Tongue (tissue), 2 donors: Measurements from ENCODE around the gene PML. TPM values are rescaled to one million over a fixed set of nuclear protein-coding genes. Genes with fewer than 3 reads are reported as not detected.
A peak's percentile ranks its signal among the peaks of the same experiment; 100 is the strongest.
"Not testable (repeated sequence)": the region's sequence is repeated elsewhere in the genome, so short reads cannot be mapped to it uniquely, and the experiment has no call there.

Experiments used
- DNase-seq: peaks from one replicate; pipeline ENCODE4 v3.0.0-alpha.2; 2015
- total RNA-seq: library from RNA; depleted of rRNA; stranded (reverse); fragments of >200 nt; gene quantifications from one replicate; pipeline ENCODE4 v1.2.3, GENCODE V29; 2014

The PML gene
- total RNA-seq, 1 donor from 2014 or later: 46.2 TPM

GRCh38 chr15:73959012-73959581, 35.4 kb upstream of the PML start:
- peak; percentile 89 for DNase-seq

GRCh38 chr15:73959801-73960200, 34.7 kb upstream of the PML start:
- no peak for DNase-seq

- not testable (repeated sequence) for DNase-seq
These were observed 33.9 kb upstream of the PML start for GRCh38 chr15:73960472-73961070.

- no peak for DNase-seq
These were observed 32.1 kb upstream of the PML start for GRCh38 chr15:73962433-73962832.

- peak; percentile 87 for DNase-seq
These were observed 29.8 kb upstream of the PML start for GRCh38 chr15:73964736-73965093.

- no peak for DNase-seq
These were observed 29.3 kb upstream of the PML start for GRCh38 chr15:73965094-73965757.

GRCh38 chr15:73965758-73966113, 28.8 kb upstream of the PML start:
- DNase-seq: peak; percentile 36

GRCh38 chr15:73968461-73968860, 26.1 kb upstream of the PML start:
- no peak for DNase-seq

GRCh38 chr15:73969151-73969759, 25.3 kb upstream of the PML start:
- no peak for DNase-seq

GRCh38 chr15:73972984-73973682, 21.4 kb upstream of the PML start:
- peak; percentile 94 for DNase-seq

- DNase-seq: not testable (repeated sequence)
These were observed 20.8 kb upstream of the PML start for GRCh38 chr15:73973683-73974200.

GRCh38 chr15:73975440-73976125, 18.9 kb upstream of the PML start:
- not testable (repeated sequence) for DNase-seq

- no peak for DNase-seq
These were observed 15.6 kb upstream of the PML start for GRCh38 chr15:73978896-73979295.

GRCh38 chr15:73979636-73980035, 14.9 kb upstream of the PML start:
- DNase-seq: no peak

GRCh38 chr15:73981761-73982221, 12.7 kb upstream of the PML start:
- no peak for DNase-seq

GRCh38 chr15:73982222-73982962, 12.1 kb upstream of the PML start:
- DNase-seq: peak; percentile 90

- peak; percentile 67 for DNase-seq
These were observed 11.2 kb upstream of the PML start for GRCh38 chr15:73983211-73983727.

GRCh38 chr15:73983773-73984172, 10.7 kb upstream of the PML start:
- DNase-seq: no peak

- no peak for DNase-seq
These were observed 10.1 kb upstream of the PML start for GRCh38 chr15:73984208-73984979.
